GM19043 (cell line): ENCODE results near the gene MCAM.

Experiments used
- ATAC-seq: cut with Tn5 transposase; IDR thresholded peaks from one replicate; pipeline ENCODE4 v1.9.1; 2021; ENCODE audit warnings: low read depth; ENCODE audit not compliant: unreplicated experiment

Gene MCAM

GRCh38 chr11:119310682-119311052 lies 6.3 kb downstream of the MCAM start:
- no peak for ATAC-seq

GRCh38 chr11:119309953-119310681 lies 6.8 kb downstream of the MCAM start:
- ATAC-seq = no peak

GRCh38 chr11:119309411-119309810 lies 7.5 kb downstream of the MCAM start:
- ATAC-seq = no peak

DNA sequence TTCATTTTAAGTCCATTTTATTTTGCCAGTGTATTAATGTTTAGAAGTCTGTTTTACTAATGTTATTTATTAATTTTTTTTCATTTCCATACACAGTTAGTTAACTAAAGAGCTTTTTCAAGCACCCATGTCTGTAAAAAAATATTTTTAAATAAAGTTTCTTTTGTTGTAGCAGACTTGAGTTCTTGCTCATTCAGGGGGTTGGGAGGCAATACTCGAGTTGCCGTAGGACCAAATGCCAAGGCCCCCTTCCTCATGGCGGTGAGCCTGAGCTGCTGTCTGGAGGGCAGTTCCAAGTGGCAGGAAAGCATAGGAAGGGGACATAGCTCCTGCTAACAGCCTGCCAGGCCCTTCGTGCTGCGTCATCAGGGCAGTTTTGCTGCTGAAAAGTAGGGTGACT lies 9.0 kb downstream of the MCAM start:
- ATAC-seq = no peak

GRCh38 chr11:119307219-119307618 lies 9.7 kb downstream of the MCAM start:
- no peak for ATAC-seq

DNA sequence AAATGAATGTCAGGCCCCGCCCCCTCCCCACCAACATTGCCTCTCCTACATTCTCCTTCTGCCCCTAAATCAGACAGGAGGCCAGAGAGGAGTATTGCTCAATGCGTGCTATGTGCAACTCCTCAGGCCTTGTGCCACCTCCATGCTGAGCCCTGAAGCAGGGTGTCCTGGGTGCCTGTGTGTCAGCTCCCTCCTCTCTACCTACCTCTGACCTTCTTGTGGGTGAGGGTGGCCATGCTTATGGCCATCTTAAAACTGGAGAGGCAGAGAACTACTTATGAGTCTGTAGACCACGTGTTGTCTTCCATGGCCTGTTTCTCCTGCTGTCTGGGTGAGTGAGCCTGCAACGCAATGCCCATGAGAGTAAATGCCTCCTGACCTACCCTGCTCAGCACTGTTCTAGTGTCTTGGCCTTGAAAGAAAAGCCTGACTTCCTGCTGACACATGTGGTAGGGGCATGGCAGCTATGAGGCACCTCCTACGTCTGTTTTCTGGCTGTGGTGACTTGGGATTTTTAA lies 10.5 kb downstream of the MCAM start:
- no peak for ATAC-seq

GRCh38 chr11:119305556-119306372 lies 11.2 kb downstream of the MCAM start:
- no peak for ATAC-seq

DNA sequence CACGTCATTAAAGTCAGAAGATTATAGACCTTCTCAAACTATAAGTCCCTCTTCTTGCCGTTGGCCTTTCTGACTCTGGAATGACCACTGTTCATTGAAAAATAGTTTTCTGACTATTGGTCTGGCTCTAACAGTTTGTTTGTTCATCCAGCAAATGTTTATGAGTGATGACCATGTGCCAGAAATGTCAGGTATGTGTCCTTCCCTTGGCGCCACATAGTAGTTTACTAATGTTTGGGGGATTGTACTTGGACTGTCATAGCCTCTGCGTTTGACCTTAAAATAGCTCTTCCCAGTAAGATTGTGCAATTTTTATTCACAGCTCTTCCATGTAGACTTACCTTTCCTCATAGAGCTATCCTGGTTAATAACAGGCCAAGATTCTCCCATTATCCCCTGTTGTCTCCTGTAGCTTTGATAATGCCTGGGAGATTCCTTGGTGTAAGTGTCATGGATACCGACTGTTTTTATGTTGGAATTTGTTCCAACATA lies 13.7 kb downstream of the MCAM start:
- ATAC-seq = no peak

GRCh38 chr11:119300198-119300964 lies 16.5 kb downstream of the MCAM start:
- no peak for ATAC-seq

GRCh38 chr11:119299416-119299815 lies 17.5 kb downstream of the MCAM start:
- no peak for ATAC-seq

- no peak for ATAC-seq
Observed at GRCh38 chr11:119298726-119299125, 18.2 kb downstream of the MCAM start.

DNA sequence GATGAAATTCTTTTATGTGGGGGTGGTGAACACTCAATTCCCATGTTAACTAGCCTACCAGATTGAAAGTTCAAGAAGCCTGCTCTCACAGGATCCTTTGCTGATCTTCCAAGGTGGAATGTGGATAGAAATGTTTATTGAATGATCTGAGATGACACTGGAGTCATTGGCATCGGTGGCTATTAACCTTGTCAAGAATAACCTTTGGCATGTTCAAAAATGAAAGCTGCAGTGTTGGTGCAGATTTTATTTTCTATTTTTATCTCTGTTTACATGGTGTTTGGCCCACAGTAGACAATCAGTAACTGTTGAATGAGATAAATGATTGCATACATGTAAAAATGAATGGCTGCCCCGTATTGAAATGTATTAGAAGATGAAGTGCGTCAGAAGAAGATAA lies 19.0 kb downstream of the MCAM start:
- ATAC-seq = no peak

GRCh38 chr11:119295178-119295577 lies 21.8 kb downstream of the MCAM start:
- no peak for ATAC-seq

DNA sequence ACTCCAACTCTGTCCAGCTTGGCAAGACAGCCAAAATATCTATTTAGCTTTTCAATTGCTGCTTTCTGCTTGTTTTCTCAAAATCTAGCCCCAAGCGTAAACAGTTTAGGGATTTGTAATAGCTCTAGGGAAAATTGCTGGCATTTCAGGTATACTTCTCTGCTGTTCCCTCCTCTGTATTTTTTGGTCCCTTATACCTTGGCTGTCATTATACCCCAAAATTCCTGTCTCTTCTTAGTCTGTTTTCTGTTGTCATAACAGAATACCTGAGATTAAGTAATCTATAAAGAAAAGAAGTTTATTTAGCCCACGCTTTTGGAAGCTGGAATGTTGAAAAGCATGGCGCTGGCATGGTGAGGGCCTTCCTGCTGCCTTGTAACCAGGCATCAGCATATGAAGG lies 23.5 kb downstream of the MCAM start:
- no peak for ATAC-seq

GRCh38 chr11:119290894-119291497 lies 25.9 kb downstream of the MCAM start:
- ATAC-seq = no peak

DNA sequence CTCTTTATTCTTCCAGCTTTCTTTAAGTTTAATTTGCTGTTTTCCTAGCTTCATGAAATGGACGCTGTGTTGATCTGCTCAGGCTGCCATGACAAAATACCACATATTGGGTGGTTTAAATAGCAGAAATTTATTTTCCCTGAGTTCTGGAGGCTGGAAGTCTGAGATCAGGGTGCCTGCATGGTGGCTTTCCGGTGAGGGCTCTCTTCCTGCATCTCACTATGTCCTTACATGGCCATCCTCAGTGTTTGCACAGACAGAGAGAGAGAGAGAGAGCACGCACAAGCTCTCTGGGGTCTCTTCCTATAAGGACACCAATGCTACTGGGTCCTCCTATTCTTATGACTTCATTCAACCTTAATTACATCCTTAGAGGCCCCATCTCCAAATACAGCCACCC lies 28.7 kb downstream of the MCAM start:
- ATAC-seq = no peak

- no peak for ATAC-seq
Observed at GRCh38 chr11:119285431-119285830, 31.5 kb downstream of the MCAM start.

DNA sequence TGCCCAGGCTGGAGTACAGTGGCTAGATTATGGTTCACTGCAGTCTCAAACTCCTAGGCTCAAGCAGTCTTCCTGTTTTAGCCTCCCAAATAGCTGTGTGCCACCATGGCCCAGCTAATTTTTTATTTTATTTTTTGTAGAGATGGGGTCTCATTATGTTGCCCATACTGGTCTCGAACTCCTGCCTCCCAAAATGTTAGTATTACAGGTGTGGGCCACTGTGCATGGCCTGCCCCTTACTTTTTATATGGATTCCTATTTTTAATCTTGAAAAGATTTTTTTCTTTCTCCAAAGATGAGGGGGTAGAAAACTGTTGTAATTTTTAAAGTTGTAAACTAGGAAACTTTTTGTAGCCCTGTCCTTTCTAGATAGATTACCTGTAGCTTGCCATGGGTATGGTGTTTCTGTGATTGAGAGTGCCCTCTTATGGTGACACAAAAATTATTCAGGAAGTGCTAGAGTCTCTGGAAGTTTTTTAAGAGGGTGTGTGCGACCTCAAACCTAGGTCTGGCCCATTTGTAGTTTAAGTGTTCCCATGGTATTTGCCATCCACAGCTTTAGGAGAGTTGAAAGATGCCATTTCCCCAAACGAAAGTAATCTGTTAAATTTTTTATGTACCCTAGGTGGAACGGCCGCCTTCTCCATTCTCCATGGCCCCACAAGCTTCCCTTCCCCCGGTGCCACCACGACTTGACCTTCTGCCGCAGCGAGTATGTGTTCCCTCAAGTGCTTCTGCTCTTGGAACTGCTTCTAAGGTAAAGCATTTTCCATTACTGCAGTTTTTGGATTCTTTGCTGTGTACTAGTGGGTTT lies 32.4 kb downstream of the MCAM start:
- no peak for ATAC-seq

- no peak for ATAC-seq
Observed at GRCh38 chr11:119282495-119282894, 34.4 kb downstream of the MCAM start.

GRCh38 chr11:119277660-119278059 lies 39.3 kb downstream of the MCAM start:
- no peak for ATAC-seq
